ENCODE results near the gene TIMM13. TPM values are rescaled to one million over a fixed set of nuclear protein-coding genes. Genes with fewer than 3 reads are reported as not detected.

TIMM13 gene
- total and polyA plus RNA-seq, 9 of the 15 experiments (the other 6 are each of a cell fraction or from before 2014, with no cell fraction given): 17.6 to 215 (median 71.8) TPM

DNA sequence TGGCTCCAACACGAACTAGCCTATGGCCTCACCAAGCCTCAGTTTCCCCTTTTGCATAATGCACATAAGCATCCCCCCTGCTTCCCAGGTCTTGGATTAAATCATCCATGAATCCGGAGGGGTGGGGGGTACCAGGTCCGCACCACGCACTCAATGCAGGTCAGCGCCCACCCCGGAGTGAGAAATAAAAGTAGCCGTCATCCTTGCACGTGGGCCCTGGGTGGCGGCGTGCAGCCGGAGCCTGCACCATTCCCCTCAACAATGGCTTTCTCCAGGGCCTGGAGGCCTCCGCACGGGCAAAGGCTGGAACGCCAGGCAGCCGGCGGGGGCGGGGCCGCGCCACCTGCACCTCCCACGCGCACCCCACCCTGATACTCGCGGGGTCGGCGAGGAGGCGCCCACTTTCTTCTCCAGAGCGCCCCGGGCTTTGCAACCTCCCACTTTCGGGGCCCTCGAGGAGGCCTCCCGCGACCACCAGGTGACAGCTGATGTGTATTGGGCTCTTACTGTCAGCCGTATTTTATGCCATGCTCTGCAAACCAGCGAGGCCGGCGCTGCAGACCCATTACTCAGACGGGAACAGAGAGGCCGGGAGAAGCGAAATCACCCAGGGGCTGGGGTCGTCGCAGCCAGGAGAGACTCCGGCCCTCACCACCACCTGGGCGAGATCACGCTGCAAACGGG lies 47.8 kb upstream of the TIMM13 start (continued):
- TF ChIP-seq MGA (IDR thresholded peaks at IDR 0.05) (peak; percentile 55), GATAD2A (IDR thresholded peaks at IDR 0.05) (0 out of 2 replicates have a peak, but pooled peaks have one; percentile 44), ZNF316 (IDR thresholded peaks at IDR 0.05) (no peak), GATAD2B (IDR thresholded peaks at IDR 0.05; ENCODE audit: borderline replicate concordance) (0 out of 2 replicates have a peak, but pooled peaks have one; percentile 29), TAF15 (IDR thresholded peaks at IDR 0.05; ENCODE audit: low read depth, low read length) (no peak), BRCA1 (IDR thresholded peaks at IDR 0.05) (no peak), BRCA1 (CRISPR knock-in tag; IDR thresholded peaks at IDR 0.05) (peak; percentile 54; the same call in 1 of the 2 replicates), PTTG1 (tag; IDR thresholded peaks at IDR 0.05; ENCODE audit: low read depth) (no peak), VEZF1 (CRISPR knock-in tag; IDR thresholded peaks at IDR 0.05) (no peak), CREB1 (IDR thresholded peaks at IDR 0.05) (no peak), CREB1 (CRISPR knock-in tag; IDR thresholded peaks at IDR 0.05) (peak; percentile 7; the same call in 1 of the 2 replicates), ZFX (CRISPR knock-in tag; IDR thresholded peaks at IDR 0.05) (peak; percentile 59), ZFP36 (IDR thresholded peaks at IDR 0.05; ENCODE audit: low read depth, low read length, partially characterized antibody) (no peak), MTF1 (CRISPR knock-in tag; IDR thresholded peaks at IDR 0.05; ENCODE audit: borderline replicate concordance) (no peak)

Measured in K562 (cell line).